ENCODE measurements around the gene BEAN1.

DNA sequence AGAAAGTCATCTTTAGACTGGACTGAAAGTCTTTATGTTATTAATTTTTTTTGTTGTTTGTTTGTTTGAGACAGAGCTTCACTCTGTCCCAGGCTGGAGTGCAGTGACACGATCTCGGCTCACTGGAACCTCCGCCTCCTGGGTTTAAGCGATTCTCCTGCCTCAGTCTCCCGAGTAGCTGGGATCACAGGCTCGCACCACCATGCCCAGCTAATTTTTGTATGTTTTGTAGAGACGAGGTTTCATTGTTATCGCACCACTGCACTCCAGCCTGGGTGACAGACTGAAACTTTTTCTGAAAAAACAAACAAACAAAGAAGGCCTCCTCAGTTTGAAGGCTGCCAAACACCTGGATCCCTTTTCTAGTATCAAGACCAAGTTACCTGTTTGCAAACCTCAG, 4.7 kb downstream of the BEAN1 start:
- TF ChIP-seq, protein P1, sequence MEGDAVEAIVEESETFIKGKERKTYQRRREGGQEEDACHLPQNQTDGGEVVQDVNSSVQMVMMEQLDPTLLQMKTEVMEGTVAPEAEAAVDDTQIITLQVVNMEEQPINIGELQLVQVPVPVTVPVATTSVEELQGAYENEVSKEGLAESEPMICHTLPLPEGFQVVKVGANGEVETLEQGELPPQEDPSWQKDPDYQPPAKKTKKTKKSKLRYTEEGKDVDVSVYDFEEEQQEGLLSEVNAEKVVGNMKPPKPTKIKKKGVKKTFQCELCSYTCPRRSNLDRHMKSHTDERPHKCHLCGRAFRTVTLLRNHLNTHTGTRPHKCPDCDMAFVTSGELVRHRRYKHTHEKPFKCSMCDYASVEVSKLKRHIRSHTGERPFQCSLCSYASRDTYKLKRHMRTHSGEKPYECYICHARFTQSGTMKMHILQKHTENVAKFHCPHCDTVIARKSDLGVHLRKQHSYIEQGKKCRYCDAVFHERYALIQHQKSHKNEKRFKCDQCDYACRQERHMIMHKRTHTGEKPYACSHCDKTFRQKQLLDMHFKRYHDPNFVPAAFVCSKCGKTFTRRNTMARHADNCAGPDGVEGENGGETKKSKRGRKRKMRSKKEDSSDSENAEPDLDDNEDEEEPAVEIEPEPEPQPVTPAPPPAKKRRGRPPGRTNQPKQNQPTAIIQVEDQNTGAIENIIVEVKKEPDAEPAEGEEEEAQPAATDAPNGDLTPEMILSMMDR (IDR thresholded peaks at IDR 0.05) = no peak
- TF ChIP-seq POLR2AphosphoS5 (IDR thresholded peaks at IDR 0.05) = no peak
